Stimulated activated CD8-positive, alpha-beta memory T cell treated with anti-CD3 and anti-CD28 coated beads, Interleukin-2, amount 100 ng/mL, for 1 hour (primary cell): ENCODE results near the gene NOC2L.

ENCODE experiments used
- DNase-seq, 2 donors: peaks; one replicate each; pipeline ENCODE4 v3.0.0-alpha.2; 2020; ENCODE audit warnings: low read depth in 2 of 2

Gene NOC2L

GRCh38 chr1:974687-975328 lies 15.8 kb upstream of the NOC2L start:
- no peak for DNase-seq

- DNase-seq, result no peak
Measured at GRCh38 chr1:974293-974640, 15.2 kb upstream of the NOC2L start.

DNA sequence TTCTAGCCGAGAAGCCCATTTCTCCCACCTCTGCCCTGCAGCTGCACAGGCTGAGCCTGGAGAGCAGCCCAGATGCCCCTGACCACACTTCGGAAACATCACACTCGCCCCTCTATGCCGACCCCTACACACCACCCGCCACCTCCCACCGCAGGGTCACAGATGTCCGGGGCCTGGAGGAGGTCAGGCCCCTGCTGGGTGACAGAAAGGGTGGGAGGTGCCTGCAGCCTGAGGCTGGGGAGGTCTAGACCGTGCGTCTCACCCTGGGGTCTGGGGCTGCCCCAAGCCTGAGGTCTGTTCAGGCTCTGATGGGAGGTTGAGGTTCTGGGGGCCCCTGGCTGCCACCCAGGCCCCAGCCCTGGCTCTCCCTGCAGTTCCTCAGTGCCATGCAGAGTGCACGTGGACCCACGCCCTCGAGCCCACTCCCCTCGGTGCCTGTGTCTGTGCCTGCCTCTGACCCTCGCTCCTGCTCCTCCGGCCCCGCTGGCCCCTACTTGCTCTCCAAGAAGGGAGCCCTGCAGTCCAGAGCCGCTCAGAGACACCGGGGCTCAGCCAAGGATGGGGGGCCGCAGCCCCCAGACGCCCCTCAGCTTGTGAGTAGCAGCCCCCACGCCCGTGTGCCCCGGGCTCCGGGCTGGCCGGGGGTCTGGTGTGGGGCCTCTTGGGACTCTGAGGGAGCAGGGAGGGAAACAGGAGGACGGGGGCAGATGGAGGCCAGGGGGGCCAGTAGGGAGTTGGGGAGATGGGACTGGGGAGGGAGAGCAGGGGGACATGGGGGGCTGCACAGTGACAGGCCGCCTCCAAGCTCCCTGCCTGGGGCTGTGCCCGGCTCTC lies 14.6 kb upstream of the NOC2L start:
- no peak for DNase-seq

GRCh38 chr1:972726-973458 lies 13.8 kb upstream of the NOC2L start:
- DNase-seq, result no peak

DNA sequence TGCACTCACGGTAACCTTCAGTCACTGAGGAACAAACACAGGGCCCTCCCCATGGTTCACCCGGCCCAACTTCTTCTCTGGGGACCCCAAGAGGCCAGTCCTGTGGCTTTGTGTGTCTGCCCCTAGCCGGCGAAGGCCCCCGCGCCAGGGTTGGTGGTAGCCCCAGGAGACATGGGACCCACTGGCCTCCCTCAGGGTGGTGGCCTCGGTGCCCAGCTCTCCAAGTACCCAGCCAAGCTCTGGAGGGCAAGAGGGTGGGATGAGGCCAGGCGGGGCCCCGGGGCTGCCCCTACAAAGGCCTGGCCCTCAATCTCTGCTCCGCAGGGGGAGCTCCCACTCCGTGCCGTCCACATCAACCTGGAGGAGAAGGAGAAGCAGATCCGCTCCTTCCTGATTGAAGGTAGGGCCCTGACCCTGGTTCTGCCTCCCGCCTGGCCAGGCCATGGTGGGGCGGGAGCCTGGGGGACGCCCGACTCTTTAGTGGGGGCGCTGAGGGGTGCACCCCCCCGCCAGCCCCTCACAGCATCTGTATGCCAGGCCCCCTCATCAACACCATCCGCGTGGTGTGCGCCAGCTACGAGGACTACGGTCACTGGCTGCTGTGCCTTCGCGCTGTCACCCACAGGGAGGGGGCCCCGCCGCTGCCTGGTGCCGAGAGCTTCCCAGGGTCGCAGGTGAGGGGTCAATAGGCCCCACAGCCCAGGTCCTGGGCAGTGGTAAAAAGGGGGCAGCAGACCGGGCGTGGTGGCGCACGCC lies 12.9 kb upstream of the NOC2L start:
- no peak for DNase-seq

- DNase-seq, result no peak
Measured at GRCh38 chr1:970973-971730, 12.1 kb upstream of the NOC2L start.

DNA sequence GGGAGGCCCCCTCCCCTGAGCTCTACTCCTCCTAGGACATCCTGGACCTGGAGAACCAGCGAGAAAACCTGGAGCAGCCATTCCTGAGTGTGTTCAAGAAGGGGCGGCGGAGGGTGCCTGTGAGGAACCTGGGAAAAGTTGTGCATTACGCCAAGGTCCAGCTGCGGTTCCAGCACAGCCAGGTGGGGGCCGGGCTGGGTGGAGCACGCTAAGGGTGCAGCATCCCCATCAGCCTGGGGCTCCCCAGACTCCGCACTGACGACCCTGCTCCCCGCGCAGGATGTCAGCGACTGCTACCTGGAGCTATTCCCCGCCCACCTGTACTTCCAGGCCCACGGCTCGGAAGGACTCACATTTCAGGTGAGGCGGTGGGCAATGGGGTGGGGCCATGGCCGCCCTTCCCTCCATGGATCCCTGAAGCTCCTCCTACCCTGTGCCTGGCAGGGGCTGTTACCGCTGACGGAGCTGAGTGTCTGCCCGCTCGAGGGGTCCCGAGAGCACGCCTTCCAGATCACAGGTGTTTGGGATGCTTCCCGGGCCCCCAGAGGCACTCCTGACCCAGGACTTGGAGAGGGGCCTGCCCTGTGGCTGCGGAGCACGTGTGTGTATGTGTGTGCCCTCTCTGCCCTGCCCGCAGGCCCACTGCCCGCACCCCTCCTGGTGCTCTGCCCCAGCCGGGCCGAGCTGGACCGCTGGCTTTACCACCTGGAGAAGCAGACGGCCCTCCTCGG lies 11.4 kb upstream of the NOC2L start:
- DNase-seq, result no peak

GRCh38 chr1:969260-969855 lies 10.3 kb upstream of the NOC2L start:
- DNase-seq, result no peak

DNA sequence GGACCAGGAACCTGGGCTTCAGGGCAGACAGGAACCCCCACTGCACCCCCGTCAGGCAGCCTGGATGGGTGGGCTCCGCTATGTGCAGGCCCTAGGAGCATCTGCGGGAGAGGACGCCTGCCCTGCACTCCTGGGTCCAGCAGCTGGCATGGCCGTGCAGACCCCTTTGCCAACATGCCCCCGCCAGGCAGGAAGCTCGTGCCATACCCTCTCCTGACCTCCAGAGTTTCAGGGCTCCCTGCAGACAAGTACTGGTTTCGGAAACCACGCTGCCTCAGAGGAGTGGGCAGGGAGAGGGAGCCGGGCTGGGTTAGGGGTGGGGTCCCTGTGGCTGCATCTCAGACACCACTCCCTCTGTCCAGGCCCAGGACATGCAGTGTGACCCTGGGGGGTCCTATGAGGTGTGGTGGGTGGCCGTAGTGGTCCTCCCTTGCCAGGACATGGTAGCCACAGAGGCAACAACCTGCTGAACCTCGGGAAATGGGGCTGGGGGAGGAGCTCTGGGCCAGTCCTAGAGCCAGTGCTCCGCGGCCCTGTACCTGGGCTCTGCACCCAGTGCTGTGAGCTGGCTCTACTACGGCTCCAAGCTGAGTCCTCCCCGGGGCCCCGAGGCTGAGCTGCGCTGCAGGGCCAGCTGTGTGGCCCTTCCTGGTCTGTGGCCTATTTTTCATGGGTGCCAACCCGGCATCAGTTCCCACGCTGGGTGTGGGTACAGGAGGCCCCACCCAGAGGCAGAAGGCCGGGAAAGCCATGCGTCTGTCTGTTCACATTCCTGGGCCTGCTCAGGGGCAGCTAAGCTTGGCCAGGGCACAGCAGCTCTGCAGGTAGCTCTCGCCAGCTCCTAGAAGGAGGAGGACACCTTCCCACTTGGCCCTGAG lies 8.6 kb upstream of the NOC2L start:
- no peak for DNase-seq

GRCh38 chr1:966704-967300 lies 7.7 kb upstream of the NOC2L start:
- peak; percentile 59 to 75 for DNase-seq

DNA sequence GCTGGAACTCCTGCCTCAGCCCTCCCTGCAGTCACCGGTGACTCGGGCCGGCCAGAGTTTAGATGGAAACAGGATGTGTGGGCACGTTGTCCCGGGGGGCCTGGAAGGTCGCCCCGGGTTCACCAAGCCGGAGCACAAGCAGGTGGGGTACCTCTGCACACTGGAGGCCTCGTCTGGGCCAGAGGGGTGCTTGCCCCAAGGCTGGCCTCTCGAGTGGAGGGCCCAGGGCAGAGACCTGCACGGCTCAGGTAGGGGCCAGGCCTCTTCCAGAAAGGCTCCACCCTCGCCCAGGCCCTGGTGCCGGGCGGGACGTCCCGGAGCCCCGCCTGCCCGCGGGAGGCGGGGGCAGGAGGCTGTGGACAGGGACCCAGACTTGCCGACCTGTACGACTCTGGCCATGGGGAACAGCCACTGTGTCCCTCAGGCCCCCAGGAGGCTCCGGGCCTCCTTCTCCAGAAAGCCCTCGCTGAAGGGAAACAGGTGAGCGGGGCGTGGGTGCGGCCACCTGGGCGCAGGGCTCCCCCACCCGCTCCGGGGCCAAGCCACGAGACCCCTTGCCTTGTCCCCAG lies 7.2 kb upstream of the NOC2L start, which contains the start of gene PLEKHN1:
TSS of gene PLEKHN1 (plus strand) at position 348 of the 569 bp plus-strand sequence. CDS start at position 398, 50 bp downstream.
- DNase-seq, result no peak

GRCh38 chr1:965526-966134 lies 6.6 kb upstream of the NOC2L start:
- DNase-seq, result no peak

DNA sequence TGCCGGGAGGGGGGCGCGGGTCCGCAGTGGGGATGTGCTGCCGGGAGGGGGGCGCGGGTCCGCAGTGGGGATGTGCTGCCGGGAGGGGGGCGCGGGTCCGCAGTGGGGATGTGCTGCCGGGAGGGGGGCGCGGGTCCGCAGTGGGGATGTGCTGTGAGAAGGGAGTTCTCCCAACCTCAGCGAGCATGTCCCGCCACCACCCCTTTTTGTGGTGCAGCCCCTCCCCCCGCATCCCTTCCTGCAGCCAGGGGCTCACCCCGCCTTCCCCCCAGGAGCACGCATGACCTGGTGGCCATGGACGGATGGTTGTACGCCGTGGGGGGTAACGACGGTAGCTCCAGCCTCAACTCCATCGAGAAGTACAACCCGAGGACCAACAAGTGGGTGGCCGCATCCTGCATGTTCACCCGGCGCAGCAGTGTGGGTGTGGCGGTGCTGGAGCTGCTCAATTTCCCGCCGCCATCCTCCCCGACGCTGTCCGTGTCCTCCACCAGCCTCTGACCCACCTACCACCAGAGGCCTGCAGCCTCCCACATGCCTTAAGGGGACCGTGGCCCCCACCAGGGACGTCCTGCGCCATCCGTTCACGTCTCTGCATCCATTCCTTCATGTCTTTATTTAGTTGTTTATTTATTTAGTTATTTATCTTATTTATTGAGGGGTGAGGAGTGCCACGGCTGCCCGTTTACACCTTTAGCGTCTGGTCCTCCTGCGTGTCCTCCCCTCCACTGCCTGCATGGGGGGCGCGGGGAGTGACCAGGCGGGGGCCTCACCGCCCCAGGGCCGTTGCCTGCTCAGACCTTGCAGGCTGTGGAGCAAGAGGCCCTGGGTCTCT lies 5.9 kb upstream of the NOC2L start:
- DNase-seq, result no peak

DNA sequence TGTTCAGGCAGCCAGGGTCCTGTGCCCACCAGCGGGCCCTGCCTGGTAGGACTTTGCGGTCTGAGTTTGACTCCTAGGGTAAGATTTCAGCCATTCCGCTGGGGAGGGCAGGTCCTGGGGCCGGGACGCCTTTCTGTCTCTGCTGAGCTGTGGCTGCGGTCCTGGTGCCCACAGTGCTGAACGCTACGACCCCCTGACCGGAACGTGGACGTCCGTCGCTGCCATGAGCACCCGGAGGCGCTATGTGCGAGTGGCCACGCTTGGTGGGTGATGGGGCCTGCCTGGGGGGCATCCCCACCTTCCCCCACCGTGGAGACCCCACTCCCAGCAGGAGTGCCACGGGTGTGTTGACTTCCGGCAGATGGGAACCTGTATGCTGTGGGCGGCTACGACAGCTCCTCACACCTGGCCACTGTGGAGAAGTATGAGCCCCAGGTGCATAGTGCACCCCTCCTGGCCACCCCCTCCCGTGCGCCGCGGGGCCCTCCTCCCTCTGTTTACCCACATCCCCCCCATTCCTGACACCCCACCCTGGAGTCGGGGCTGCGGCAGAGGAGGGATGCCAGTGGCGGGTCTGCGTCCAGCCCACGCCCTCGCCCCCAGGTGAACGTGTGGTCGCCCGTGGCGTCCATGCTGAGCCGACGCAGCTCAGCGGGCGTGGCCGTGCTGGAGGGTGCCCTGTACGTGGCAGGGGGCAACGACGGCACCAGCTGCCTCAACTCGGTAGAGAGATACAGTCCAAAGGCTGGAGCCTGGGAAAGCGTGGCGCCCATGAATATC lies 4.9 kb upstream of the NOC2L start:
- no peak for DNase-seq

GRCh38 chr1:963301-963651 lies 4.2 kb upstream of the NOC2L start:
- no peak for DNase-seq
